Skeletal muscle tissue (tissue), 4 donors: Measurements from ENCODE around the gene PRKCE. TPM values are rescaled to one million over a fixed set of nuclear protein-coding genes. Genes with fewer than 3 reads are reported as not detected.

Source experiments
- H3K27ac ChIP-seq: one replicate; pipeline ENCODE4 v1.7.0; 2013; ENCODE audit warnings: mild to moderate bottlenecking, low read depth, low read length, inconsistent platforms
- H3K27me3 ChIP-seq, 3 donors: one replicate each; pipeline ENCODE4 v1.7.0; 2013; ENCODE audit warnings: low read length in 3 of 3; ENCODE audit not compliant: control insufficient read depth in 3 of 3, insufficient read depth in 3 of 3
- H3K36me3 ChIP-seq, 3 donors: one replicate each; pipeline ENCODE4 v1.7.0; 2013; ENCODE audit warnings: low read length in 3 of 3; ENCODE audit not compliant: control insufficient read depth in 3 of 3, insufficient read depth in 3 of 3
- H3K4me1 ChIP-seq, 3 donors: one replicate each; pipeline ENCODE4 v1.7.0; 2013; ENCODE audit warnings: low read length in 3 of 3, mild to moderate bottlenecking in 3 of 3; ENCODE audit not compliant: control insufficient read depth in 3 of 3, insufficient read depth in 3 of 3
- H3K4me3 ChIP-seq, 3 donors: one replicate each; pipeline ENCODE4 v1.7.0; 2013; ENCODE audit warnings: low read length in 3 of 3
- H3K9ac ChIP-seq, 3 donors: one replicate each; pipeline ENCODE4 v1.7.0; 2013; ENCODE audit warnings: low read length in 3 of 3, mild to moderate bottlenecking in 3 of 3, moderate library complexity in 2 of 3, low read depth in 1 of 3
- H3K9me3 ChIP-seq, 3 donors: one replicate each; pipeline ENCODE4 v1.7.0; 2013; ENCODE audit warnings: low read length in 3 of 3; ENCODE audit not compliant: control insufficient read depth in 3 of 3
- total RNA-seq: library from RNA; depleted of rRNA; stranded (reverse); fragments of >200 nt; gene quantifications from one replicate; pipeline ENCODE4 v1.2.3, GENCODE V29; 2014
- donor health status: Osteomylitis.

PRKCE gene
- total RNA-seq, 1 donor from 2014 or later: 9.4 TPM

DNA sequence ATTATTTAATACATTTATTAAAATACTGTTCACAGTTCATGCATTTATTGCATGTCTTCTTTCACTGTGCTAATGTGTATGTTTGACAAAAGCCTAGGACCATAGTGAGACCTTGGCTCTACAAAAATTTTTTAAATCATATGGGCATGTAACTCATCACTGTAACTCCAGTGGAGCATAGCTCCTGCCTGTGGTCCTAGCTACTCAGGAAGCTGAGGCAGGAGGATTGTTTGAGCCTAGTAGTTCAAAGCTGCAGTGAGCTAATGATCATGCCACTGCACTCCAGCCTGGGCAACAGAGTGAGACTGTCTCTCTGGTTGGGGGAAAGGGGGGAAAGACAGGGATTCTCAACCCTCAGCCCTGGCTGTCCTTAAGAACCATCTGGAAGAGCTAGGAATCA lies 137.8 kb downstream of the PRKCE start:
- Histone ChIP-seq H3K27ac (no peak overlapping the region), H3K27me3 (no peaks in the 10 kb centered on the region), H3K4me1 (peaks cover 0 to 2% (median 0%) of the 10 kb centered on the region in 3 donors)

DNA sequence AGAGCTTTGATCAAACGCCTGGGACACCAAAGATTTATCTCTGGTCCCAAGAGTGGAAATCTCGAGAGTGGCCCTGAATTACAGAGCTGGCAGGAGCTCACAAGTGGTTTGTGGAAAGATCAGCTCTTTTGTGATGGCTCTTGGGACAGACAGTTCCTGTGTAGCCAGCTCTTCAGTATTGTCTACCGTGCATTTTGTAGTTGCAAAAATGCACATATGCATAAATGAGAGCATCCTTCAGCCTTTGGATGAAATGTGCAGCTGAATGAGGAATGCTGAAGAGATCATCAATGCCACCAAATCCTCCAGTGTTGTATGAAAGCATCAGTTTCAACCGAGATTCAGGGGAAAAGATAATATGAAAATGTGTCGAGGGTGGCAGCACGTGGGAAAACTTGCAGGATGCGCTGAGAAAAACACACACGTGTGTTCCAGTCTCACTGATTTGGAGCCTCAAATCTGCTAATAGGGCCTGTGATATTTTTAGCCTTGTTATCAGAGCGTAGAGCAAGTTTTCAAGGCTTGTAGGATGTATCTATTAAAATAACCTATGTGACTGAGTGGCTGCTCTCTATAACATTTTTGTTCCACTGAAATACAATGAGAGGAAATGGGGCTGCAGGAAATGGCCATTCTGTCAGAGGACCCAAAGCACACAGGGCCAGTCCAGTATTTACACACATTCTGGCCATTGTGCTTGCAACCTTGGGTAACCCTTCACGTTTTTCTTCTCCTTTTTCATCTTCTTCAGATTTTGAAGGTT lies 138.7 kb downstream of the PRKCE start:
- no peak overlapping the region for H3K27ac ChIP-seq

More for the DNA sequence above, 137.8 kb downstream of the PRKCE start:
- no peak overlapping the region for H3K9ac ChIP-seq
- no peaks in the 10 kb centered on the region for H3K36me3 ChIP-seq
- H3K4me3 ChIP-seq: no peak overlapping the region
- H3K9me3 ChIP-seq: no peaks in the 10 kb centered on the region

DNA sequence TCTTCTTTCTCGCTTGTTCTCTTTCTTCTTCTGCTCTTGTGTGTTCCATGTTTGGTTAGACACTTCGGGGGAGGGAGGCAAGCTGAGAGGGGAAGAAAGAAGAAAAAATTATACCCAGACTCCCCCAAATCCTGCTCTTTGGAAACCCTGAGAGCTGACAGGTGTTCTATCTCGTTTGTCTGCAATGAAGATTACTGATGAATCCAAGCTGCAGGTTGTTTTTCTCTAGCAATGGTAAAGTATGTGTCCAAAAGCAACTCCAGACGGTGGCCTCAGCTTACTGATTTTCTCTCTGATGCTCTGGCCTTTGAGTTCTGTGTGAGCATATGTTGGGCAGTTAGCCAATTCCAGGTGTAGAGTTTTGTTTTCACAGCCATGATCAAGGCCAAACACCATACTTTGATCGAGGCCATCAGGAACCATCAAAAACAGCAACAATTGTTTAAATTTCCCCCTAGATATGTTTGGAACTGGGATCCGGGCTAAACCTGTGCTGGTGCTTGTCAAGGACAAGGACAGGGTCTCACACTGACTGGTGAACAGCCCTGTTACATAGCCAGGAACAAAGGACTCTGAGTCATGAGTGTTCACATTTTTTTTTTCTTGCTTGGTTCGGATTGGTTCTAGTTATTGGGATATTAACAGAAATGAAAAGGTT lies 142.0 kb downstream of the PRKCE start:
- Histone ChIP-seq H3K4me1 (peaks cover 0 to 3% (median 0%) of the 10 kb centered on the region in 3 donors), H3K36me3 (no peaks in the 10 kb centered on the region), H3K9ac (no peak overlapping the region), H3K27ac (no peak overlapping the region), H3K9me3 (no peaks in the 10 kb centered on the region), H3K27me3 (no peaks in the 10 kb centered on the region), H3K4me3 (no peak overlapping the region)

More for the DNA sequence above, 138.7 kb downstream of the PRKCE start:
- Histone ChIP-seq H3K9me3 (no peaks in the 10 kb centered on the region), H3K4me1 (peaks cover 0 to 3% (median 0%) of the 10 kb centered on the region in 3 donors), H3K9ac (no peak overlapping the region), H3K36me3 (no peaks in the 10 kb centered on the region), H3K27me3 (no peaks in the 10 kb centered on the region), H3K4me3 (no peak overlapping the region)

DNA sequence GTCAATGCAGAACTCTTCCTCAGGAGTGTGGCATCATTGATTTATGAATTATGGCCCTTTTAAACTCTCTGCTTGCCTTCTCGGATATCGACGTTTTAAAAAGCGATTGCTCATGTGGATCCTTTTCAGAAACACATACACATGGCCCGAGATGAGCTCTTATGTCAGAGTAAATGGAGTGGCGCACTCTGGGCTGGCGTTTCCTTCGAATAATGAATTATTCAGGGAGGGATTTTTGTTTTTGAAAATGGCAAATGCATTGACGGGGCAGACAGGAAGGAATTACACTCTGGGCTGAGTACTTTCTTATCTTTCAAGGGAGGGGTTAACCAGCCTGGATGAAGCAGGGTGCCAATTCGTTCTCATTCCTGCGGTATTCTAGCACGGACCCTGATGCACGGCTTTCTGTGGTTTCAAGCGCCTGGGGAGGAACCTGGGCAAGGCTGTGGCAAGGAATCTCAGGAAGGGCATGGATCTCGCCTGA lies 142.7 kb downstream of the PRKCE start:
- no peak overlapping the region for H3K9ac ChIP-seq

DNA sequence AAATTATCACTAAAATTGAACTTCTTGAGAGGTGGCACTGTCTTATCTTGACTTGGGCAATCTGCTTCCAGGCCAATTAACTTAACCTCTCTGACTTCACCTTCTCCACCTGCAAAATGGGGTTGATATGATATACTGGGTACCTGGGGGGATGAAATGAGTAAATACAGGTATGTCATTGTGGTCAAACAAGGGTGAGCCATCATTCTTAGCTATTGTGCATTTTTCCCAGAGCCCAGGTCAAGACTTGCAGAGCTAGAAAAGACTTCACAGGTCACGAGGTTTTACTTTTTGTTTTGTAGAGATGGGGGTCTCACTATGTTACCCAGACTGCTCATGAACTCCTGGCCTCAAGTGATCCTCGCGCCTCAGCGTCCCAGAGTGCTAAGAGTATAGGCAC lies 145.0 kb downstream of the PRKCE start:
- Histone ChIP-seq H3K9me3 (no peaks in the 10 kb centered on the region), H3K27ac (no peak overlapping the region), H3K4me1 (peaks cover 3 to 10% (median 5%) of the 10 kb centered on the region in 3 donors), H3K36me3 (no peaks in the 10 kb centered on the region), H3K27me3 (no peaks in the 10 kb centered on the region), H3K9ac (no peak overlapping the region), H3K4me3 (no peak overlapping the region)

More for the DNA sequence above, 142.7 kb downstream of the PRKCE start:
- H3K27me3 ChIP-seq: no peaks in the 10 kb centered on the region
- no peaks in the 10 kb centered on the region for H3K36me3 ChIP-seq
- H3K9me3 ChIP-seq: no peaks in the 10 kb centered on the region
- H3K27ac ChIP-seq: no peak overlapping the region
- H3K4me1 ChIP-seq: peaks cover 0 to 3% (median 0%) of the 10 kb centered on the region in 3 donors
- H3K4me3 ChIP-seq: no peak overlapping the region

DNA sequence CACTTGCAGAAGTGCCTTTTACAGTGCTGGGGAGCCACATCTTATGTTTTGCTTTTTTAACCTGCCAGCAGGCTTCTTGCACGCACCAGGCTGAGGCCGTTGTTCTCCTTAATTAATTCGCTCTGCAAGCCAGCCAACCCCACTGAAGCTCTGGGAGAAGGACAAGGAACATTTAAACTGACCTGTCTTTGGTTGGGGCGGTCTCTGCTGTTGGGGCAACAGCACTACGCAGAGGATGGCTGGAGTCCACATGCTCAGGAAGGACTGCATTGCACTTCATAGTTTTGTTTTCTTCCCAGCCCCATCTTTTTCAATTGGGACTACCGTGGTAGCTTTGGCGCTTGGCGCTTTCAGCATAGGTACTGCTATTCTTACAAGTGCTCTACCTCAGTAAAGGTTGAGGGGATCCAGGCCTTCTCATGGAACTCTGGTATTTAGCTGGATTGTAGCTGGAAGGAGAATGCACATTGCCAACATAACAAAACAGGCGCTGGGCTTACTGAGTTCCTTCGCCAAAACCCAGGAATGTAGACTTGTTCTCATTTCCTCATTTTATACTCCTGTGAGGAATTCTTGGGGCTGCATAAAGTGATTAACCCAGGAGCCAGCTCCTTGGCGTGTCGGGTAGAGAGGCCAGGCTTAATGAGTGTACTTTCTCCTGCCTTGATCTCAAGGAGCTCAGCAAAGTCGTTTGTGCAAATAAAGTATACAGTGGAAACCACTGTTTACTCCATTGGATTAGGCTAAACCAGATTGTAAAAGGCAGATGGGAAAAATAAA lies 146.2 kb downstream of the PRKCE start:
- Histone ChIP-seq H3K27me3 (no peaks in the 10 kb centered on the region), H3K4me3 (no peak overlapping the region), H3K9me3 (no peaks in the 10 kb centered on the region), H3K4me1 (peaks cover 3 to 10% (median 5%) of the 10 kb centered on the region in 3 donors), H3K36me3 (no peaks in the 10 kb centered on the region), H3K9ac (no peak overlapping the region), H3K27ac (no peak overlapping the region)

DNA sequence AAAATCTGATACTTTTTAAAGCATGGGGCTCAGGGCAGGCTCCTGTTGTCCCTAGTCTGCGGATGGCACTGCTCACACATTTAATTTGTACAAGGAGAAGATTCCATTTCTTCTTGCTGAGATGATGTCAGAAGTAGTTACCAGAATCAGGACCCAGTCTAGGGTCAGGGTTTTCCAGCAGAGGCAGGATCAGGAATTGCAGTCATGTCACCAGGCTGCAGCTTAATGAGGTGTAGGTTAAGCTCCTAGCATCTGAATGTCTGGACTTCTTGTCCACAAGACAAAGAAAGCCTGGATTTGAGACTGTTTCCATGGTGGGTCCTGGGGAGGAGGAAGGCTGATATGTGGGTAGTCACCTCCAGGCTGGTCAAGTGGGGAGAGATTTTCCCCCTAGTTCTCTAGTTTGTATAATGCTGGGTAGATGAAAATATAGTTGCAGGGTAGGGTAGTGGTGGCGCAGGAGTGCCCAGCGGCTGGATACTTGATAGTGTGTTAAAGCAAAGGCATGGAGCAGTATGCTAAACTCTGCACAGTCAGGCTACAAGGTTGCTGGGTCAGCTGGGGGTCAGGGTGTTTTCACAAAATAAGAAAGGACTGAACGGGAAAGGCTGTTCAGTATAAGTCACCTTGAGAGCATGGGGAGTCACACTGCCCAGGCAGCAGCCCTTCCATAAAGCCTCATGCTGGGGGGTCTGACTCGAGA lies 148.4 kb downstream of the PRKCE start:
- Histone ChIP-seq H3K9me3 (no peaks in the 10 kb centered on the region), H3K4me1 (peaks cover 0 to 10% (median 5%) of the 10 kb centered on the region in 3 donors), H3K9ac (no peak overlapping the region), H3K36me3 (no peaks in the 10 kb centered on the region), H3K27me3 (no peaks in the 10 kb centered on the region), H3K27ac (no peak overlapping the region), H3K4me3 (no peak overlapping the region)

DNA sequence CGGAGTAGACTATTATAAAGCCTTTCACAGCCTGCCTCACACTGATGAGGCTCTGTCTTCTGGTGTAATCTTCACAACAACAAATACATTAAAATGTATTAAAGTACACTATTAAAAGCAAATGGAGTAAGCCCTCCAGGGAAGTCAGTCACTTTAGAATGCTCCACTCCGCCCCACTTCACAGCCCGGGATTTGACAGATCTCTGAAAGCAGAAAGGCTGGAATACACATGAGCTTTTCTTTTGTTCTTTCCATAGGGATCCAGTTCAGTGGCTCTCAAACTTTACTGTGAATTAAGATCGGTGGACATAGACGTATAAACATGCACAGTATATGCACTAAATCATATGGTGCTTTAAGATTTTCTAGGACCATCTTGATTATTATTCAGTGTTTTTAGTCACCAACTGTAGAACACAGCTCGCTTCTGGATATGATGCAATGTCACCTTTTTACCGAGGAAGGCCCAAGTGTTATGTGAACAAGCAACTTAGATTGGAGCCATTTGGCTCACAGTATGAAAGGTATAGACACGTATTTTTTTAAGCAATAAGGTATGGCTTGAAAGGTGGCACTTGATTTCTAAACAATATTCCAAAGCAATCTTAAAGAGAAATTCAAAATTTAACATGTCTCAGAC lies 151.1 kb downstream of the PRKCE start:
- Histone ChIP-seq H3K27me3 (no peaks in the 10 kb centered on the region), H3K36me3 (no peaks in the 10 kb centered on the region), H3K27ac (no peak overlapping the region), H3K9ac (no peak overlapping the region), H3K4me1 (peaks cover 0 to 10% (median 5%) of the 10 kb centered on the region in 3 donors), H3K4me3 (no peak overlapping the region), H3K9me3 (no peaks in the 10 kb centered on the region)
